ENCODE results near the gene EFCAB6.

GRCh38 chr22:43850529-43850928 lies 38.4 kb upstream of the EFCAB6 start:
- TF ChIP-seq CTCF (IDR thresholded peaks at IDR 0.05; ENCODE audit: low read depth, low read length, poor library complexity, severe bottlenecking) (no peak), EZH2phosphoT487 (IDR thresholded peaks at IDR 0.05; ENCODE audit: borderline replicate concordance, low read length) (no peak)

Data from DOHH2 (cell line).